Testis (tissue), 2 donors: ENCODE measurements around the gene SLC50A1.

Experiments used
- CTCF ChIP-seq, 3 experiments: fragments of 450-650 bp in 2 of 3; fragments of 200-600 bp in 1 of 3; sonication (generic) in 1 of 3; IDR thresholded peaks; one replicate each; pipeline ENCODE4 v1.5.1; 2016 to 2019; ENCODE audit warnings: antibody characterized with exemption in 3 of 3, mild to moderate bottlenecking in 2 of 3, moderate library complexity in 1 of 3
- POLR2A ChIP-seq: fragments of 450-650 bp; IDR thresholded peaks from one replicate; pipeline ENCODE4 v1.6.1; 2017; ENCODE audit warnings: antibody characterized with exemption, mild to moderate bottlenecking, moderate library complexity

GRCh38 chr1:155106862-155107261, 28.8 kb upstream of the SLC50A1 start:
- no peak for TF ChIP-seq POLR2A
- no peak for TF ChIP-seq CTCF (IDR thresholded peaks at IDR 0.05)
